ENCODE results near the gene NFIA.

NFIA gene

GRCh38 chr1:61130338-61131000 lies 48.1 kb downstream of the NFIA start:
- no peak for DNase-seq (ENCODE audit: low read depth in 2 of 2)

GRCh38 chr1:61131248-61131647 lies 48.9 kb downstream of the NFIA start:
- DNase-seq (ENCODE audit: low read depth in 2 of 2): no peak

GRCh38 chr1:61131716-61132115 lies 49.4 kb downstream of the NFIA start:
- DNase-seq (ENCODE audit: low read depth in 2 of 2): no peak

- no peak for DNase-seq (ENCODE audit: low read depth in 2 of 2)
Measured at GRCh38 chr1:61132176-61132638, 49.8 kb downstream of the NFIA start.

- no peak for DNase-seq (ENCODE audit: low read depth in 2 of 2)
Measured at GRCh38 chr1:61132645-61133334, 50.4 kb downstream of the NFIA start.

- DNase-seq (ENCODE audit: low read depth in 2 of 2): no peak
Measured at GRCh38 chr1:61133335-61134019, 51.1 kb downstream of the NFIA start.

- no peak for DNase-seq (ENCODE audit: low read depth in 2 of 2)
Measured at GRCh38 chr1:61135291-61135690, 52.9 kb downstream of the NFIA start.

GRCh38 chr1:61138305-61138704 lies 55.9 kb downstream of the NFIA start:
- no peak for DNase-seq (ENCODE audit: low read depth in 2 of 2)

- no peak for DNase-seq (ENCODE audit: low read depth in 2 of 2)
Measured at GRCh38 chr1:61138921-61139774, 56.8 kb downstream of the NFIA start.

GRCh38 chr1:61139775-61140549 lies 57.6 kb downstream of the NFIA start:
- DNase-seq (ENCODE audit: low read depth in 2 of 2): no peak

GRCh38 chr1:61140778-61141177 lies 58.4 kb downstream of the NFIA start:
- no peak for DNase-seq (ENCODE audit: low read depth in 2 of 2)

- DNase-seq (ENCODE audit: low read depth in 2 of 2): no peak
Measured at GRCh38 chr1:61141288-61142042, 59.1 kb downstream of the NFIA start.

GRCh38 chr1:61142043-61142440 lies 59.7 kb downstream of the NFIA start:
- no peak for DNase-seq (ENCODE audit: low read depth in 2 of 2)

GRCh38 chr1:61142726-61143500 lies 60.6 kb downstream of the NFIA start:
- DNase-seq (ENCODE audit: low read depth in 2 of 2): no peak

GRCh38 chr1:61143821-61144424 lies 61.6 kb downstream of the NFIA start:
- DNase-seq (ENCODE audit: low read depth in 2 of 2): no peak

GRCh38 chr1:61149010-61149860 lies 66.9 kb downstream of the NFIA start:
- no peak for DNase-seq (ENCODE audit: low read depth in 2 of 2)

GRCh38 chr1:61151565-61151964 lies 69.2 kb downstream of the NFIA start:
- no peak for DNase-seq (ENCODE audit: low read depth in 2 of 2)

- no peak for DNase-seq (ENCODE audit: low read depth in 2 of 2)
Measured at GRCh38 chr1:61152066-61152465, 69.7 kb downstream of the NFIA start.
